K562 (cell line): Measurements from ENCODE around the gene TBC1D1. TPM values are rescaled to one million over a fixed set of nuclear protein-coding genes. Genes with fewer than 3 reads are reported as not detected.

ENCODE experiments used
- ATAC-seq: fragments of 200-7000 bp; cut with Tn5 transposase; 3 replicates; pipeline ENCODE4 v1.9.1; 2020; ENCODE audit warnings: moderate library complexity
- BruUV-seq: library from RNA; stranded (reverse); fragments of 400-500 nt; replicated peaks from 2 replicates; lab custom pipeline; 2021; lab: Mats Ljungman, UMichigan
- CTCF ChIA-PET: fragments of 300-600 bp; formaldehyde crosslinking; extraction: SDS; loops from one replicate; lab custom pipeline; 2021; ENCODE audit warnings: low intra/inter-chr PET ratio; lab: Yijun Ruan, JAX
- POLR2A ChIA-PET: fragments of 300-600, 350-650 bp; sonication (Branson Sonifier 250); formaldehyde crosslinking; extraction: SDS; loops from one replicate; lab custom pipeline; 2021; ENCODE audit warnings: antibody characterized with exemption, inconsistent platforms; lab: Yijun Ruan, JAX
- DNase-seq, 4 experiments: peaks; one replicate each; pipeline versions ENCODE4 v3.0.0 to v3.0.0-alpha.2; 2011 to 2018; ENCODE audit warnings: low spot score in 3 of 4, mixed read lengths in 3 of 4; ENCODE audit errors: extremely low read depth in 1 of 4
- FAIRE-seq: peaks from 2 replicates; lab custom pipeline; 2011; peaks lifted over from hg19 to GRCh38; lab: Jason Lieb, UNC
- H2AFZ ChIP-seq: 2 replicates; pipeline ENCODE4 v1.6.0; 2011; ENCODE audit warnings: low read depth, low read length, control low read depth, inconsistent platforms
- H3K27ac ChIP-seq: fragments of 200-600 bp; 3 replicates; pipeline ENCODE4 v1.8.0; 2011; ENCODE audit warnings: low read depth, mild to moderate bottlenecking, control low read depth, inconsistent platforms, low read length, moderate library complexity, mixed read lengths; ENCODE audit errors: extremely low read depth
- H3K27me3 ChIP-seq, 2 experiments: fragments of 300-600 bp in 1 of 2; 2 replicates in 1 of 2; 3 replicates in 1 of 2; pipeline versions ENCODE4 v1.6.0 to v1.8.0; 2011; ENCODE audit warnings: inconsistent platforms in 2 of 2, low read length in 2 of 2, mild to moderate bottlenecking in 1 of 2, mixed read lengths in 1 of 2, moderate library complexity in 1 of 2; ENCODE audit not compliant: control insufficient read depth in 2 of 2, insufficient read depth in 2 of 2
- H3K36me3 ChIP-seq: fragments of 300-600 bp; 3 replicates; pipeline ENCODE4 v1.8.0; 2011; ENCODE audit warnings: mild to moderate bottlenecking, low read length, inconsistent platforms; ENCODE audit not compliant: control insufficient read depth, insufficient read depth
- H3K4me1 ChIP-seq, 2 experiments: fragments of 200-600 bp in 1 of 2; replicated peaks in 1 of 2; 2 replicates in 1 of 2; 3 replicates in 1 of 2; pipeline versions ENCODE4 v1.5.1 to v1.8.0; 2011; ENCODE audit warnings: inconsistent platforms in 2 of 2, low read length in 2 of 2, mild to moderate bottlenecking in 1 of 2, mixed read lengths in 1 of 2, moderate library complexity in 1 of 2; ENCODE audit not compliant: control insufficient read depth in 2 of 2, insufficient read depth in 2 of 2
- H3K4me2 ChIP-seq: 2 replicates; pipeline ENCODE4 v1.6.1; 2011; ENCODE audit warnings: low read length, control low read depth, inconsistent platforms, mixed read lengths; ENCODE audit not compliant: insufficient read depth
- H3K4me3 ChIP-seq: fragments of 200-600 bp; sonication (generic), shearing (Covaris generic); 2 replicates; pipeline ENCODE4 v1.5.1; 2016; ENCODE audit warnings: control low read depth, inconsistent platforms
- H3K79me2 ChIP-seq: fragments of 200-600 bp; 3 replicates; pipeline ENCODE4 v1.8.0; 2011; ENCODE audit warnings: low read length, inconsistent platforms; ENCODE audit not compliant: control insufficient read depth, insufficient read depth
- H3K9ac ChIP-seq, 2 experiments: 2 replicates each; pipeline versions ENCODE4 v1.6.0 to v1.6.1; 2011; ENCODE audit warnings: low read depth in 2 of 2, low read length in 2 of 2, control low read depth in 1 of 2, inconsistent platforms in 1 of 2, mild to moderate bottlenecking in 1 of 2, mixed read lengths in 1 of 2; ENCODE audit not compliant: insufficient read depth in 1 of 2
- H3K9me1 ChIP-seq: one replicate; pipeline ENCODE4 v1.6.0; 2011; ENCODE audit warnings: inconsistent platforms, mild to moderate bottlenecking, low read length, moderate library complexity; ENCODE audit not compliant: control insufficient read depth, insufficient read depth
- H3K9me3 ChIP-seq: replicated peaks from 2 replicates; pipeline ENCODE4 v1.5.1; 2011; ENCODE audit warnings: low read depth, low read length, inconsistent platforms; ENCODE audit not compliant: control insufficient read depth, insufficient read depth
- H4K20me1 ChIP-seq: replicated peaks from 2 replicates; pipeline ENCODE4 v1.6.1; 2011; ENCODE audit warnings: low read length, inconsistent platforms, mixed read lengths; ENCODE audit not compliant: control insufficient read depth, insufficient read depth
- CTCF ChIP-seq, 3 experiments: IDR thresholded peaks in 2 of 3; conservative IDR thresholded peaks in 1 of 3; 2 replicates each; pipeline ENCODE4 v1.5.1; 2011 to 2012; ENCODE audit warnings: low read length in 3 of 3, mild to moderate bottlenecking in 3 of 3, control low read depth in 2 of 3, improper control_type of control experiment in 1 of 3, inconsistent platforms in 1 of 3, low read depth in 1 of 3, mixed read lengths in 1 of 3, moderate library complexity in 1 of 3; ENCODE audit not compliant: insufficient read depth in 2 of 3
- TFAP4 ChIP-seq: sonication (generic); formaldehyde crosslinking; IDR thresholded peaks from 2 replicates; pipeline ENCODE4 v1.8.0; 2022; ENCODE audit warnings: missing genetic modification reagents, mild to moderate bottlenecking, moderate library complexity, borderline replicate concordance
- WGBS: fragments of 100-300 bp; shearing (Covaris generic); methylation state at CpG from one replicate; pipeline ENCODE4 v1.1.6; 2016; ENCODE audit warnings: low coverage, mixed read lengths; ENCODE audit not compliant: insufficient coverage; ENCODE audit errors: missing lambda C conversion rate; 5-methylcytosine and 5-hydroxymethylcytosine counted together
- in situ Hi-C: fragments of 300-500 bp; cut with MboI; formaldehyde crosslinking; loops from 4 replicates; pipeline ENCODE4 v1.15.0; 2018; ENCODE audit warnings: inconsistent platforms, mixed read lengths
- intact Hi-C: fragments of 100-400 bp; cut with micrococcal nuclease; formaldehyde crosslinking; loops from 2 replicates; pipeline ENCODE4 v1.14.2; 2022
- polyA plus RNA-seq, 8 experiments: library from polyadenylated mRNA; depleted of rRNA in 4 of 8; stranded (reverse) in 5 of 8; unstranded in 3 of 8; fragments of >200 nt; fragmentation: Nextera tagmentation in 2 of 8; fragmentation: Illumina TruSeq in 1 of 8; extraction: Ambion mirVana in 2 of 8; extraction: Trizol in 1 of 8; gene quantifications; 2 replicates each; pipeline versions ENCODE4 v1.2.1 to v1.2.3, GENCODE V29; 2011 to 2014; ENCODE audit warnings: inconsistent platforms in 1 of 8, missing spikeins in 1 of 8
- total RNA-seq, 7 experiments: library from RNA; depleted of rRNA in 6 of 7; stranded (reverse); fragments of >200 nt in 6 of 7; fragmentation: Illumina TruSeq in 2 of 7; extraction: Trizol in 2 of 7; gene quantifications; 2 replicates each; pipeline versions ENCODE4 v1.2.1 to v1.2.3, GENCODE V29; 2011 to 2021; ENCODE audit warnings: low replicate concordance in 1 of 7

TBC1D1 gene
- total and polyA plus RNA-seq, 9 of the 15 experiments (the other 6 are each of a cell fraction or from before 2014, with no cell fraction given), result 0.59 to 14.2 (median 8.8) TPM

GRCh38 chr4:38055566-38055965 lies 164.7 kb downstream of the TBC1D1 start:
- H3K4me3 ChIP-seq, result no peak overlapping the region
- 6% methylated on average over 7 of the region's 8 CpGs for WGBS

More at GRCh38 chr4:38055566-38055965, 164.7 kb downstream of the TBC1D1 start:
- ATAC-seq (peak; percentile 66), FAIRE-seq (no peak), DNase-seq (no peak)
- Histone ChIP-seq H3K27ac (no peak overlapping the region), H4K20me1 (no peaks in the 10 kb centered on the region), H3K27me3 (peaks cover 6 to 44% of the 10 kb centered on the region in 2 experiments; a peak in 3 of 5 replicates), H3K4me2 (no peak overlapping the region), H2AFZ (0 out of 2 replicates have a peak overlapping the region, but pooled peaks have one; percentile 35), H3K9ac (no peak overlapping the region), H3K79me2 (no peaks in the 10 kb centered on the region)
- in situ Hi-C loops, result loop anchor here (25.0 kb wide), 1 partner anchor 1082 kb away; no protein-coding TSS in a partner anchor
- intact Hi-C loops, result no loop called here
- TF ChIP-seq TFAP4 (CRISPR knock-in tag) (no peak), CTCF (IDR thresholded peaks at IDR 0.05 in 2 of 3, conservative IDR thresholded peaks at IDR 0.05 in 1 of 3; ENCODE audit: insufficient read depth in 2 of 3, low read depth in 1 of 3, low read length in 3 of 3) (peak in 1 of 3 experiments; percentile 17; a peak in 1 of 6 replicates)
- TF ChIP-seq, all 486 proteins: peak for 1
- no peaks in the 10 kb centered on the region for H3K9me1 ChIP-seq
- no TSS peak for BruUV-seq
- H3K4me1 ChIP-seq, result no peaks in the 10 kb centered on the region; a peak in 1 of 5 replicates
- ChIA-PET POLR2A (interaction anchor here (1.3 kb wide), 1 partner anchor 19 kb away, joined by 3 read pairs; no protein-coding TSS in a partner anchor), CTCF (no interaction called here)
- no peaks in the 10 kb centered on the region for H3K9me3 ChIP-seq
- no peaks in the 10 kb centered on the region for H3K36me3 ChIP-seq
